Suprapubic skin (tissue), 4 donors: ENCODE measurements around the gene LRMDA. TPM values are rescaled to one million over a fixed set of nuclear protein-coding genes. Genes with fewer than 3 reads are reported as not detected.

Source experiments
- DNase-seq, 2 donors: peaks; one replicate each; pipeline ENCODE4 v3.0.0-alpha.2; 2019; ENCODE audit warnings: low spot score in 2 of 2
- H3K27ac ChIP-seq: fragments of 200-600 bp; sonication (generic); one replicate; pipeline ENCODE4 v1.5.1; 2019
- H3K27me3 ChIP-seq: fragments of 200-600 bp; sonication (generic); one replicate; pipeline ENCODE4 v1.5.1; 2019
- H3K36me3 ChIP-seq: fragments of 200-600 bp; sonication (generic); one replicate; pipeline ENCODE4 v1.5.1; 2019
- H3K4me1 ChIP-seq: fragments of 200-600 bp; sonication (generic); one replicate; pipeline ENCODE4 v1.5.1; 2019
- H3K4me3 ChIP-seq: fragments of 200-600 bp; sonication (generic); one replicate; pipeline ENCODE4 v1.5.1; 2019; ENCODE audit warnings: mild to moderate bottlenecking
- H3K9me3 ChIP-seq: fragments of 200-600 bp; sonication (generic); one replicate; pipeline ENCODE4 v1.5.1; 2019
- EP300 ChIP-seq: sonication (generic); formaldehyde crosslinking; IDR thresholded peaks from one replicate; pipeline ENCODE4 v1.6.1; 2017; ENCODE audit warnings: antibody characterized with exemption
- POLR2A ChIP-seq, 2 donors: fragments of 450-650 bp; IDR thresholded peaks; one replicate each; pipeline ENCODE4 v1.6.1; 2017; ENCODE audit warnings: antibody characterized with exemption in 2 of 2, mild to moderate bottlenecking in 2 of 2, moderate library complexity in 2 of 2
- POLR2AphosphoS5 ChIP-seq, 3 donors: sonication (generic); formaldehyde crosslinking; IDR thresholded peaks; one replicate each; pipeline ENCODE4 v1.6.1; 2017; ENCODE audit warnings: antibody characterized with exemption in 3 of 3
- WGBS: methylation state at CpG from one replicate; pipeline ENCODE4 v1.1.5; 2018; 5-methylcytosine and 5-hydroxymethylcytosine counted together
- total RNA-seq, 4 donors: library from RNA; depleted of rRNA; stranded (reverse); fragments of >200 nt; gene quantifications; one replicate each; pipeline ENCODE4 v1.1.0, GENCODE V29; 2016
- TF ChIP-seq, protein P1 (sequence below), 2 donors: fragments of 200-600 bp in 1 of 2; fragments of 450-650 bp in 1 of 2; sonication (generic) in 1 of 2; IDR thresholded peaks; one replicate each; pipeline ENCODE4 v1.5.1; 2016 to 2019; ENCODE audit warnings: antibody characterized with exemption in 2 of 2, mild to moderate bottlenecking in 1 of 2, moderate library complexity in 1 of 2

Gene LRMDA
- total RNA-seq, 4 donors from 2014 or later, result 0.10 to 2.9 (median 1.9) TPM; not detected in 1

- Histone ChIP-seq H3K4me1 (no peaks in the 10 kb centered on the region), H3K27ac (no peak overlapping the region), H3K9me3 (no peaks in the 10 kb centered on the region), H3K4me3 (no peak overlapping the region), H3K36me3 (no peaks in the 10 kb centered on the region), H3K27me3 (no peaks in the 10 kb centered on the region)
- 70% methylated on average over 6 of the region's 6 CpGs for WGBS
- DNase-seq, result no peak
- no peak for TF ChIP-seq POLR2AphosphoS5 (IDR thresholded peaks at IDR 0.05)
Observed at GRCh38 chr10:76127984-76128589, 696.7 kb downstream of the LRMDA start.

DNA sequence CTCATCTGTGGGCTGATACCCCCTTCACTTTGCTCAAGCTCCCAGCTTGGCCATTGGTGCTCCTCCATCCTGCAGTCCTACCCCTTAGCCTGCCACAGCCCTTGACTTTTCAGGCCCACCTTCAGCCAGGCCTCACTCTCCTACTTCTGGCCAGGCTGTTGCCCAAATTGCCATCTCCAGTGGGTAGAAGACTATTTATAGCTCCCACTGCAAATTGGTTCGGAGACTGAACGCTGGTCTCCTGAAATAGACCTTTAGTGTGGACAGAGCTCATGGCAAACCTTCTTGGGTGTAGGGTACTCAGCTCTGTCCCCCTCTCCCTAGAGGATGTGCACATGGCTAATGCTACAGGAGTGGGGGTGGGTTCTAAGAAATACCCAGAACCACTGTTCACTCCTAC is 697.8 kb downstream of the LRMDA start:
- Histone ChIP-seq H3K4me1 (no peaks in the 10 kb centered on the region), H3K9me3 (no peaks in the 10 kb centered on the region), H3K36me3 (no peaks in the 10 kb centered on the region), H3K27me3 (no peaks in the 10 kb centered on the region), H3K4me3 (no peak overlapping the region), H3K27ac (no peak overlapping the region)
- no peak for DNase-seq
- WGBS, result 90% methylated on average over 2 of the region's 2 CpGs
- TF ChIP-seq EP300 (no peak), POLR2AphosphoS5 (IDR thresholded peaks at IDR 0.05) (no peak), POLR2A (IDR thresholded peaks at IDR 0.05) (no peak)
- TF ChIP-seq, protein P1, sequence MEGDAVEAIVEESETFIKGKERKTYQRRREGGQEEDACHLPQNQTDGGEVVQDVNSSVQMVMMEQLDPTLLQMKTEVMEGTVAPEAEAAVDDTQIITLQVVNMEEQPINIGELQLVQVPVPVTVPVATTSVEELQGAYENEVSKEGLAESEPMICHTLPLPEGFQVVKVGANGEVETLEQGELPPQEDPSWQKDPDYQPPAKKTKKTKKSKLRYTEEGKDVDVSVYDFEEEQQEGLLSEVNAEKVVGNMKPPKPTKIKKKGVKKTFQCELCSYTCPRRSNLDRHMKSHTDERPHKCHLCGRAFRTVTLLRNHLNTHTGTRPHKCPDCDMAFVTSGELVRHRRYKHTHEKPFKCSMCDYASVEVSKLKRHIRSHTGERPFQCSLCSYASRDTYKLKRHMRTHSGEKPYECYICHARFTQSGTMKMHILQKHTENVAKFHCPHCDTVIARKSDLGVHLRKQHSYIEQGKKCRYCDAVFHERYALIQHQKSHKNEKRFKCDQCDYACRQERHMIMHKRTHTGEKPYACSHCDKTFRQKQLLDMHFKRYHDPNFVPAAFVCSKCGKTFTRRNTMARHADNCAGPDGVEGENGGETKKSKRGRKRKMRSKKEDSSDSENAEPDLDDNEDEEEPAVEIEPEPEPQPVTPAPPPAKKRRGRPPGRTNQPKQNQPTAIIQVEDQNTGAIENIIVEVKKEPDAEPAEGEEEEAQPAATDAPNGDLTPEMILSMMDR (IDR thresholded peaks at IDR 0.05), result no peak

DNA sequence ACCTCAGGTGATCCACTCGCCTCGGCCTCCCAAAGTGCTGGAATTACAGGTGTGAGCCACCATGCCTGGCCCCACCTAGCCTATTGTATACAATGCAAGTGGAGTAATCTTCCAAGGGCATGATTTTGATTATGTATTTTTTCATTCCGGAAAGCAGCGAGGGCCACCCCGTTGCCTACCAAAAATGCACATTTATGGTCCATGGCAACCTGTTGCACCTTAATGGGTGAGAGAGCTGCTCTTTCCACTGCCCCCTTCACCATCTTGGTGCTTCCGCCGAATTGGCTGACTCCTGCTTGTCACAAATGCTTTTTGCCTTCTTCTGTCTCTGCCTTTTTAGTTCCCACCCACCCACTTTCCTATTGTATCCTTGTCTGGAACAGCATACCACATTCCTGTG is 699.5 kb downstream of the LRMDA start:
- Histone ChIP-seq H3K36me3 (no peaks in the 10 kb centered on the region), H3K9me3 (no peaks in the 10 kb centered on the region), H3K4me3 (no peak overlapping the region), H3K27me3 (no peaks in the 10 kb centered on the region), H3K27ac (no peak overlapping the region), H3K4me1 (no peaks in the 10 kb centered on the region)
- DNase-seq, result no peak
- TF ChIP-seq POLR2AphosphoS5 (IDR thresholded peaks at IDR 0.05) (no peak), POLR2A (IDR thresholded peaks at IDR 0.05) (no peak), EP300 (no peak)
- TF ChIP-seq, protein P1 (IDR thresholded peaks at IDR 0.05), result no peak
- 84% methylated on average over 7 of the region's 7 CpGs for WGBS

DNA sequence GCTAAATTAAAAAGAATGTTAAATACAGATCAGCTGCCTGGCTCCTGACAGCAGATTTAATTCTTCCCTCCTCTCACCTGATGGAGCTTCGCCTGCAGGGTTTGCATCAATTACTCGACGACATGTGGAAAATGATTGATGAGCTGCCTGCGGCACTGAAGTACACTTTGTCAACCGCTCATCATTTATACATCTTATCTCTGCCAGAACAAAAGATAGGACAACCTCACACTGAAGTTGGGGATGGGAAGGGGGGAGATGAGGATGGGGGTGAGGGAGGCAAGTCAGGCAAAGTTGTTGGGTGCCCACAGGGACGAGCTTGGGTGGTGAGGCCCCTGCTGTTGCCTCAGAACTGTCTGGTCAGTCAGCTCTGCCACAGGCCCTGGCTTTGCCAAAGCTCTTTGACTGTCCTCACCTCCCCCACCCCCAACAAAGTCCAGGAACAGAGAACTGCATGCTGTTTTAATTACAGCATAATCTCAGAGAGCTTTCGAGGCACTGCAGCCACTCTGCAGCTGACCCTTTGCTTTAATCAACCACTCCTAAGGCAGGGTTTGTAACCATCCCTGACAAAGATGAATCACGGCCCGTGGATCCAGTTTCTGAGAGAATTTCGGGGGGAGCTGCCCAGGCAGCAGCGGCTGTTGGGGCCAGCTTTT is 702.3 kb downstream of the LRMDA start:
- Histone ChIP-seq H3K9me3 (no peaks in the 10 kb centered on the region), H3K4me3 (no peak overlapping the region), H3K27me3 (no peaks in the 10 kb centered on the region), H3K36me3 (no peaks in the 10 kb centered on the region), H3K27ac (no peak overlapping the region), H3K4me1 (no peaks in the 10 kb centered on the region)
- WGBS, result 51% methylated on average over 11 of the region's 11 CpGs
- TF ChIP-seq POLR2A (IDR thresholded peaks at IDR 0.05), result no peak
- TF ChIP-seq EP300, result no peak
- DNase-seq, result no peak

DNA sequence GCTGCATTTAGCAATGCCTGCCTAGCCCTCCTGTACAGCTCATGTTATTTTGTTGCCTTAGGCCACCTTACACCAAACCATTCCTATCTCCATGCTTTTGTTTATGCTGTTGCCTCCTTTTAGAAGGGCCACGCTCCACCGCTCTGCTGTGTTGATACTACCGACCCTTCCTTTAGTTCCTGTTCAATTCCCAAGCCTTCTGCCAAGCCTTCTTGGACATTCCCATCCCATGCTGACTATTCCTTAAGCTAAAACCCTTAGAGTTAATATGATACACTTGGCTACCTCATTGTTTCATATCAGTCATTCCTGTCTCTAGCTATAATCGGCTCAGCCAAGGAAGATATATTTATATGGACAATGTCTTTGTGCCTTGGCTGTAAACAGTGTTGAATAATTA is 705.5 kb downstream of the LRMDA start:
- no peaks in the 10 kb centered on the region for H3K9me3 ChIP-seq
- TF ChIP-seq EP300 (no peak), POLR2A (IDR thresholded peaks at IDR 0.05) (no peak), POLR2AphosphoS5 (IDR thresholded peaks at IDR 0.05) (no peak)
- TF ChIP-seq, protein P1 (IDR thresholded peaks at IDR 0.05), result no peak
- WGBS, result 95% methylated on average over 4 of the region's 4 CpGs
- no peaks in the 10 kb centered on the region for H3K4me1 ChIP-seq
- H3K27ac ChIP-seq, result no peak overlapping the region
- DNase-seq, result no peak
- no peaks in the 10 kb centered on the region for H3K27me3 ChIP-seq
- H3K36me3 ChIP-seq, result no peaks in the 10 kb centered on the region
- no peak overlapping the region for H3K4me3 ChIP-seq

GRCh38 chr10:76138286-76138685 is 706.9 kb downstream of the LRMDA start:
- 93% methylated on average over 2 of the region's 2 CpGs for WGBS
- no peaks in the 10 kb centered on the region for H3K9me3 ChIP-seq
- no peak for TF ChIP-seq POLR2A (IDR thresholded peaks at IDR 0.05)
- TF ChIP-seq, protein P1 (IDR thresholded peaks at IDR 0.05), result no peak
- no peak for TF ChIP-seq POLR2AphosphoS5 (IDR thresholded peaks at IDR 0.05)
- TF ChIP-seq EP300, result no peak

More at GRCh38 chr10:76138286-76138685, 706.9 kb downstream of the LRMDA start:
- H3K4me3 ChIP-seq, result no peak overlapping the region
- no peak overlapping the region for H3K27ac ChIP-seq
- H3K4me1 ChIP-seq, result no peaks in the 10 kb centered on the region
- no peak for DNase-seq
- H3K27me3 ChIP-seq, result no peaks in the 10 kb centered on the region
- H3K36me3 ChIP-seq, result no peaks in the 10 kb centered on the region
